GM04504 (cell line): ENCODE data around the gene TRIM14.

ENCODE experiments used
- DNase-seq: peaks from one replicate; pipeline ENCODE4 v3.0.0-alpha.2; 2012; ENCODE audit warnings: low read depth

TRIM14 gene, protein sequence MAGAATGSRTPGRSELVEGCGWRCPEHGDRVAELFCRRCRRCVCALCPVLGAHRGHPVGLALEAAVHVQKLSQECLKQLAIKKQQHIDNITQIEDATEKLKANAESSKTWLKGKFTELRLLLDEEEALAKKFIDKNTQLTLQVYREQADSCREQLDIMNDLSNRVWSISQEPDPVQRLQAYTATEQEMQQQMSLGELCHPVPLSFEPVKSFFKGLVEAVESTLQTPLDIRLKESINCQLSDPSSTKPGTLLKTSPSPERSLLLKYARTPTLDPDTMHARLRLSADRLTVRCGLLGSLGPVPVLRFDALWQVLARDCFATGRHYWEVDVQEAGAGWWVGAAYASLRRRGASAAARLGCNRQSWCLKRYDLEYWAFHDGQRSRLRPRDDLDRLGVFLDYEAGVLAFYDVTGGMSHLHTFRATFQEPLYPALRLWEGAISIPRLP

DNA sequence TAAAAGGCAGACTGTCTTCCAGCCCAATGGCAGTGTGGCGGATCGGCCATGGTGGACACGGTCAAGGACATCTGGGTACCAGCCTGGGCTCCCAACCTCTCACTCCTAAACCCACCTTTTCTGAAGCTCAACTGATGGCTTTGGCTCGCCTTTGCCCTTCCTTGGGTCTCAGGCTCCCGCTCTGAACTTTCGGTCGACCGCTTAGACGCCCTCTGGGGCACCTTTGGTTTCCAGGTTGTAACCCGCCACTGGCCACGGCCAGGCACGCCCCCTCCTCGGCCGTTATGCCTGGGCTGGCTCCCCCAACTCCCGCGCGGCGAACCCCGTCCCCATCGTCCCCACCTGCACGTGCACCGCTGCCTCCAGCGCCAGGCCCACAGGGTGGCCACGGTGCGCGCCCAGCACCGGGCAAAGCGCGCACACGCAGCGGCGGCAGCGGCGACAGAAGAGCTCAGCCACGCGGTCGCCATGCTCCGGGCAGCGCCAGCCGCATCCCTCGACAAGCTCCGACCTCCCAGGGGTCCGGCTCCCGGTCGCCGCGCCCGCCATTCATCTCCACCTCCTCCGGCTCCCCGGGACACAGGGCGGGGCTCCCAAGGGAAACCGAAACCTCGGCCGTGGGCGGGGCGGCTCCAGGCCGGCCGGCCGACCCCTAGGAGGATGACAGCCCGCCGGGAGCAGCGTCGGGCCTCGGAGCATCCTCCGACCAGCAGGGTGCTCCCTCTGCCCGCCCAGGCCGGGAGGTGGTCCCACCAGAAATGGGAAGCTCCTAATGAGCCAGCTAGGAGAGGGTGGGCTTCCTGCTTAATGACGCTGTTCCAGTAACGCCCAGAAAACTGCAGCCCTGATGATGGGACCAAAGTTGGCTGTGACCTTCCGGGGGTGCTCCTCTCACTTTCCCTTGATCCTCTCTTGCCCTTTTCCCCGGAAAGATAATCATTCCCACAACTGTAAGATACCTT lies at the start of gene TRIM14:
Gene TRIM14, minus strand, starts transcription at position 583 of the 962 bp plus-strand sequence. Its CDS starts 34 bp downstream, at position 549.
- DNase-seq, result peak; percentile 19

DNA sequence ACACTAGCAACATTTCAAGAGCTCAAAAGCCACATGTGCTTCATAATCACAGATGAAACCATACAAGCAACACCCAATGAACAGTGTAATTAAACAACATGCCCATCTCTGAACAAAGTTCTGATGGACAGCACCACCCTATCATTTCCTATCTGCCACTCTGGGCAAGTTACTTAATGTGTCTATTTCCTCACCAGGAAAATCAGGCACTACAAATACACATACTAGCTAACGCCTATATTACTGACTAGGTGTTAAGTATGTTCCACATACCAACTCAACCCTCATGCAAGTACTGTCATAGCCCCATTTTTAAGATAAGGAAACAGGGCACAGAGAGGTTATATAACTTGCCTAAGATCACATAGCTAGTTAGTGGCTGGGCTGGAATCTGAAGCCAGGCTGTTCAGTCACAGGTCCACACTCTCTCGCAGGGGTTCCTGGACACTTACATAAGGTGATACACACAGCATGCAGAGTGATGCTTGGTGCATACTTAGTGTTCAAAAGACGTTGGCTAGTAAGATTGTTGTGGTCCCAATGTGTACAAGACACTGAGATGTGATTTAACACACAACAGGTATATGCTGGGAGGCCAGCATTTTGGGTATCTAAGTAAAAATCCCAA lies 49.2 kb upstream of the TRIM14 start:
- no peak for DNase-seq

DNA sequence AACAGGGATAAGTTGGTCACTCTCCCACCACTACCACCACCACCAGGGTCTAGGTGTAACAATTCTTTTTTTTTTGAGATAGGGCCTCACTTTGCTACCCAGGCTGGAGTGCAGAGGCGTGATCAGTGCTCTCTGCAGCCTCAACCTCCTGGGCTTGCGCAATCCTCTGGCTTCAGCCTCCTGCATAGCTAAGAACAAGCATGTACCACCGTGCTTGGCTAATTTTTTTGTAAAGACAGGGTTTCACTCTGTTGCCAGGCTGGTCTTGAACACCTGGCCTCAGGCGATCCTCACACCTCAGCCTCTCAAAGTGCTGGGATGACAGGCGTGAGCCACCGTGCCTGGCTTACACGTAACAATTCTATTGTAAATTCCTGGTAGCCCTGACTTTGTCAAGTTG lies 45.9 kb upstream of the TRIM14 start:
- no peak for DNase-seq

DNA sequence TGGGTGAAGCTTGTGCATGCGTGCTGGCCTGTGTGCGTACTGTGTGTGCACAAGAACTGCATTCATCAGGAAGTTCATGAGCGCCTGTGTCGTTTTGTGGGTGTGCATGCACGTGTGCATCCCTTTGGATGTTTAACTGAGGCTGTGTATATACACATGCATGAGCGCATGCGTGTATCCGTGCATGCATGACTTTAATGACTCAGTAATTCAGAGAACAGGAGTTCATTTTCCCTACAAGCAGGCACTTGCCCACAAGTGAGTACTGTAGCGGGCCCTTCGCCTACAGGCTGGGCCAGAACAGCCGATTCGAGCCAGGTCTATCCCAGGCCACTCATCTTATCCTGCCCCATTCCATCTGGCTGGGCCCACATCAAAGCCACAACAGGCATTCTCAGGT lies 43.6 kb upstream of the TRIM14 start:
- no peak for DNase-seq

DNA sequence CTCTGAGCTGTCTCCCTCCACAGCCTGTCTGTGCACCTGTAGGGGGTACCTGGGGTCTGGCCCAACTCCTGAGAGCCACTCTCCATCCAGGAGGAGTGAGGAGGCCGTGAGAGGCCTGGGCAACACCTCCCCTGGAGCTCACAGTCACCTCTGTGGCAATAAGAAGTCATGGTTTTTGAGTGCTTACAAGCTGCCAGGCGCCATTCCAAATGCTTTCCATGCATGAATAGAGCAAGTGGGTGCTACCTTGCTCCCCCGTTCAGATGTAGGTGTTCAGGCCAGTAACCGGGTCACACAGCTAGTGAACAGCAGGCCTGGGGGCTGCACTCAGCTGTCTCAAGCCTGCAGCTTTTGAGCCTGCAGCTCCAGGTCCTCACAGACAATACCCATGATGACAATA lies 42.8 kb upstream of the TRIM14 start:
- DNase-seq, result no peak

DNA sequence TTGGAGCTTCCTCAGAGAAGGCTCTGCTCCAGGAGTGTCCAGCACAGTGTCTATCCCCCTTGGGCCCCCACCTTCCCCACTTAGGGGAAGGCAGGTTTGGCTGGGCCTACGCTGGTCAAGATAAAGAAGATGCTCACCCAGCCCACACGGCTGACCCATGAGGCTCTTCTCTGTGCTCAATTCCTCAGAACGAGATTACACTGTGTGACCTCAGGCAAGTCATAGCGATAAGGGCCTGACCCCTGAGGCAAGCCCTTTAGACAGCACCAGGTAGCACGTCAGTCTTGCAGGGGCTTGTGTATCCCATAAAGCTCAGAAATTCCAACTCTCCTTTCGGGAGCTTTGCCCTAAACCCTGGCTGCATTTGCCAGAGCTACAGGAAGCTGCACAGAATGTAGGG lies 40.8 kb upstream of the TRIM14 start:
- no peak for DNase-seq

DNA sequence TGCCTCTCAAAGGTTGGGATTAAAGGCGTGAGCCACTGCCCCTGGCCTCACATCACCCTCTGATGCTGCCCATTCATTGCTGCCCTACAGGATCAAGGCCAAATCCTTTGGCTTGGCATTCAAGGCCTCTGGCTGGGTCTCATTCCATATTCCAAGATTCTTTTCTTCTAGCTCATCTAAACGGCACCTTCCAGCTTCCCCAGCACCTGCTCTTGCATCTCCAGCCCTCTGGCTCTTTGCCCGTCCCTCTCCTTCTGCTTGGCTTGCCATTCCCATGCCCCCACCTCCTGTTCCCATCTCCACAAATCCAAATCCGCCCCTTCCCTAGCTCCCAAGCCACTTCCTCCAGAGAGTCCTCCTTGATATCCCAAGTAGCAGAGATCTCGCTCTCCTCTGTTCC lies 40.3 kb upstream of the TRIM14 start:
- DNase-seq, result no peak

DNA sequence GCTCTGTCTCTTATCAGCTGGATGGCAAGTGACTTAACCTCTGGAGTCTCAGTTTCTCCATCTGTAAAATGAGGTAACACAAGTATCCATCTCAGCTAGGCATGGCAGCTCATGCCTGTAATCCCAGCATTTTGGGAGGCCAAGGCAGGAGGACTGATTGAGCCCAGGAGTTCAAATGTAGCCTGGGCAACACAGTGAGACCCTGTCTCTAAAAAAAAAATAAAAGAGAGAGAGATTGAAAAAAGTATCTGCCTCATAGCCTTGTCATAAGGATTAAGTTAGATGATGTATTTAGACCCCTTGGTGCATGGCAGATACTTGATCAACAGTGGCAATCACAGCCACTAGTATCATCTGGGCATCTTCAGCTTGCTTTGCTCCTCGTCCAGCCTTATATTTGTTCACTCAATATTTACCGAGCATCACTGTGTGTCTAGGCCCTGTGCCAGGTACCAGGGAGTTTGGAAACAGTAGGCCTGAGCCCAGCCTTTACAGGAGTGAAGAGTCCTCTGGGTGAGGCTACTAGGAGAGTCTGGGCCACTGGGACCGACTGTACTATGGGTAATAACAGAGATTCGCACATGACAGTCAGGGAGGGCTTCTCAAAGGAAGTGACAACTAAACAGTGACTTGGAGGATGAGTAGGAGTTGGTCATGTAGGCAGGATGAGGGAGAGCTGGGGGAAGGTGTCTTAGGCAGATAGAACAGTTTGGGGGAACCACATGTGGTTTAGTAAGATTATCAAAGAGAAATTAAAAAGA lies 39.2 kb upstream of the TRIM14 start:
- DNase-seq, result no peak

DNA sequence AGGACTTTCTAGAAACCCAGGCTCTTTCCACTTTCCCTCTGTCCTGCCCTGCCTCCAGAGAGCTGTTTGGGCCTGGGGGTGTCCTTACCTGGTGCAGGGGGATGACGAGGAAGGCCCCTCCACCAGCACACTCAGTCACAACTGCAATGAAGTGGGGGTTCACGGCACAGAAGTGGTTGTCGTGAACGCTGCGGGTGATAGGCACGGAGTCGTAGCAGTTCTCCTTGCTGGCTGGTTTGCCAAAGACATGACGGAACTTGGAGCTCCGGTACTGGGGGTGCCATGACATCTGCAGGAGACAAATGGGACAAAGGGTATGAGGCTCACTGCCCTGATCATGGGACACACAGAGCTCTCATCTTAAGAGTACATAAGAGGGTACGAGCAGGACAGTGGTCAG lies 38.4 kb upstream of the TRIM14 start:
- no peak for DNase-seq

DNA sequence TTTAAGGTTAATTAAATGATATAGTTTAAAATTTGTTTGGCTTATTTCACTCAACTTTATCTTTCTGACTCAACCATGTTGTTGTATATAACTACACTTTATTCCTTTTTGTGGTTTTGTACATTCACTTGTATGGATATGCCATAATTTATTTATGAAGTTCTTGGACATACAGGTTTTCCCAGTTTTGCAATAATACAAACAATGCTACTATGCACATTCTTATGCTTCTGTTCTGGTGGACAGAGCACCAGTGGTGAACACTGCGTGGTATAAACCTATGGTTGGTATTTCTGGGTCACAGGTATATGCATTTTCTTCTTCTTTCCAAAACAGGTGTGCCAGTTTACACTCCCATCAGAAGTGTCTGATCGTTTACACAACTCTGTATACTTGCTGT lies 35.7 kb upstream of the TRIM14 start:
- DNase-seq, result no peak

DNA sequence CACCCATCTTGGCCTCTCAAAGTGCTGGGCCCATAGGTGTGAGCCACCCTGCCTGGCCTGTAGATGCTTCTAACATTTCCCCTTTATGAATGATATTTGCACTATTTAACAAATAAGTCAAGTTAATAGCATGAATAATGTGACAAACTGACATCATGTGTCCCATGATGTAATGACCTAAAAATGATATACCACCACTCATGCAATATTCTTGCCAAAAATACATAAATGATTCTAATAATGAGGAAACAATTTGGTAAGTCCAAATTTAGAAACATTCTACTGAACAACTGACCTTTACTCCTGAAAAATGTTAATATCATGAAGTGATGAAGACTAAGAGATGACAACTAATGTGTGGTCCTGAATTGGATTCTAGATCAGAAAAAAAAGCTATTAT lies 33.5 kb upstream of the TRIM14 start:
- DNase-seq, result no peak

DNA sequence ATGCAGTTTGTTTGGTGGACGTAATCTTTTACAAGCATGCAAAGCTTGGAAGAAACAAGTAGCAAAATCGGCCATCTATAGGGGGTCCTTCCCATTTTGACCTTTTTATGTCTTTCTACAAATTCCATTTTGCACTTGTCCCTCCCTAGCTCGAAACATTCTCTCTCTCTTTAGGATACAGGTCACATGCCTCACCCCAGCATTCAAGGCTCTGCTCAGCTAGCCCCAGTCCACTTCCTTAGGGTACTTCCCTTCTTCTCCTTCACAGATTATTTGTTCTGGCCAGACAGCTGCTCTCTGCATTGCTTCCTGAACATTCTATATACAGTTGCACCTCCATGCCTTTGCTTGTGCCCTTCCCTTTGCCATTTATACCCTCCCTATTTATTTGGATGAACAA lies 31.7 kb upstream of the TRIM14 start:
- no peak for DNase-seq

DNA sequence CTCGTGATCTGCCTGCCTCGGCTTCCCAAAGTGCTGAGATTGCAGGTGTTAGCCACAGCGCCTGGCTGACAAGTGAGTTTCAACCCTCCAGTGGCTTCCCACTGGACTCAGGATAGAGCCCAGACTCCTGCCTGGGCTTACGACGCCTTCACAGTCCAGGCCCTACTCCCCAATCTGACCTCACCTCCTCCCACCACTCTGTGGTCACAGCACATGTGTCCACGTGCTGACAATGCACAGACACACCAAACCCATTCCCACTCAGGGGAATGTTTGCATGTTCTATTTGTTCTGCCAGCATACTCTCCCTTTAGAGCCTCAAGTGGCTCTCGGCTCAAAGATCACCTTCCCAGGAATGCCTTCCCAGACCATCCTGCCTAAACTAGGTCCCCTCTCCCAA lies 31.1 kb upstream of the TRIM14 start:
- no peak for DNase-seq

DNA sequence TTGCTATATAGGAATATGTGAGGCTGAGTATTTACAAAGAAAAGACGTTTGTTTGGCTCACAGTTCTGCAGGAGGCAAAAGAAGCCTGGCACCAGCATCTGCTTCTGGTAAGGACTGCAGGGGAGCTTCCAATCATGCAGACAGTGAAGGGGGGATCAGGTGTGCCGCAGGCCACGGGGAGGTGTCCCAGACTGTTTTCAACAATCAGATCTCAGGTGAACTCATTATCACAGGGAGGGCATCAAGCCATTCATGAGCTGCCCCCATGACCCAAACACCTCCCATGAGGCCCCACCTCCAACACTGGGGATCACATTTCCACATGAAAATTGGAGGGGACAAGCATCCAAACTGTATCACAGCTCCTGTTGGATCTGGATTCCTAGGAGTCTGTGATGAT lies 30.4 kb upstream of the TRIM14 start:
- DNase-seq, result no peak

DNA sequence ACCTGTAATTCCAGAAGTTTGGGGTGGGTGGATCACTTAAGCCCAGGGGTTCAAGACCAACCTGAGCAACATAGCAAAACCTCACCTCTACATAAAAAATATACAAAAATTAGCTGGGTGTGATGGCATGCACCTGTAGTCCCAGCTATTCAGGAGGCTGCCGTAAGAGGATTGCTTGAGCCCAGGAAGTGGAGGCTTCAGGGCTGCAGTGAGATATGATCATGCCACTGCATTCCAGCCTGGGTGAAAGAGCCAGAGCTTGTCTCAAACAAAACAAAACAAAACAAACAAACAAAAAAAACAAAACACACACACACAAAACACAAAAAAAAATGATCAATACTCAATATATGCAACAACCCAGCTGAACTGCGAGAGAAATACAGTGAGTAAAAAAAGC lies 29.5 kb upstream of the TRIM14 start:
- DNase-seq, result no peak

DNA sequence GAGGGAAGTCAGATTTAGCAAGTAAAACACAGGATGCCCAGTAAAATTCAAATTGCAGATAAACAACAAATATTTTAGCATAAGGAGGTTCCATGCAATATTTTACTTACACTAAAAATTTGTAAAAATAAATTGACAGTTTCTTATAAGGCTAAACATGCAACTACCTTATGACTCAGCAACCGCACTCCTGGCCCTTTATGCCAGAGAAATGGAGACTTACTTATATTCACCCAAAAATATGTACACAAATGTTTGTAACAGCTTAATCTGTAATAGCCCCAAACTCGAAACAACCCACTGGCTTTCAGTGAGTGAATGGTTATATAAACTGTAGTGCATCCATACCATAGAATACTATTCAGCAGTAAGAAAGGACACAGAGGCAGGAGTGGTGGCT lies 28.6 kb upstream of the TRIM14 start:
- DNase-seq, result no peak

DNA sequence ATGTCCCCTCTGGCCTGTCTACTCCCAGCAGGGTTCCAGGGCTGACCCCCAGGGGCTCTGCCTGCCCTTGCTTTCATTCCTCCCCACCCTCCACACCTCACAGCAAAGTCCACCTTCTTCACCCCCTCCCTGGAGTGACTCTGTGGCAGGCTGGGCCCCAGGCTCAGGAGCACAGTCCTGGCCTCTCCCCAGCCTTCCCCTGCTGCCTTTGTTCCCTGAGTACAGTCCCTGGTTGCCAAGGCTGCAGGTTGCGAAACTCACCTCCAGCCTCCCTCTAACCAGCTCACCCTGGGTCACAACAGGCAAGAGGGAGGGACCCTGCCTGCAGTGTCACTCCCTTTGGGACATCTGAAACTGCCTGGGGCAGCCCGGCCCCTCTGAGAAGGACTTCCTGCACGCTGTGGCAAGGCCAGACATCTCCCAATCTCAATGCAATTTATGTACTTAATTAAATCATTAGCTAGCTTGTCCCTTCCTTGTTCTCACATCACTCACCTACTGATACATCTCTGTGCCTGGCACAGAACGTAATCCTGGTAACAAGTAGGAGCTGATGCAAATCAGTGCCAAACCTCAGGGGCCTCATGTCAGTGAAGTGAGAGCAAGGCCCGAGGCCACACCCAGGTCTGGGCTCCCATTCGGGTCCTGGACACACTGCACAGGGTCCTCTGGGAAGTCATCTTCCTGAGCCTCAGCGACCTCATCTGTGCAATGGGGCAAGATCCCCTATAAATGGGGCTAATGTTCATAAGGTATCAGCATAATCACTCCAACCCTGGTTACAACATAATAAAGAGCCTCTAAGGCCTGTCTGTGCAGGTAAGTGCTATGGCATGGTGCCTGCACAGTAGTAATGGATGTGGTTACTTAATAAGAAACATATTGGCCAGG lies 27.3 kb upstream of the TRIM14 start:
- peak; percentile 35 for DNase-seq

DNA sequence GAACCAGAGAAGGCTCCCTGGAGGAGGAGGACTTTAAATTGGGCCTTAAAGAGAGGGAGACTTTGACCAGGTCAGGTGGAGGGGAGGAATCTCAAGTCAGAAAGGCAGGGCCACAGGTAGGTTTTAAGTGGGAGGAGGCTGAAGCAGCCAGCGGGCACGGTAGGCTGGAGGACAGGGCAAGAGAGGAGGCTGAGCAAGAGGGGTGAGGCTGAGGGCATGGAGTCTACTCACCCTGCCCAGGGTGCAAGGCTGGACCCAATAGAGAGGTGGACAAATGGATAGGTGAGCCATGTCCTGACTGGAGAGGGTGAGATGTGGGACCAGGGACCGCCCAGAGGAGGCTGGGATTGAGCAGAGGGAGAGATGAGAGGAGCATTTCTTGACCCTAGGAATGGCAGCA lies 25.6 kb upstream of the TRIM14 start:
- DNase-seq, result no peak

DNA sequence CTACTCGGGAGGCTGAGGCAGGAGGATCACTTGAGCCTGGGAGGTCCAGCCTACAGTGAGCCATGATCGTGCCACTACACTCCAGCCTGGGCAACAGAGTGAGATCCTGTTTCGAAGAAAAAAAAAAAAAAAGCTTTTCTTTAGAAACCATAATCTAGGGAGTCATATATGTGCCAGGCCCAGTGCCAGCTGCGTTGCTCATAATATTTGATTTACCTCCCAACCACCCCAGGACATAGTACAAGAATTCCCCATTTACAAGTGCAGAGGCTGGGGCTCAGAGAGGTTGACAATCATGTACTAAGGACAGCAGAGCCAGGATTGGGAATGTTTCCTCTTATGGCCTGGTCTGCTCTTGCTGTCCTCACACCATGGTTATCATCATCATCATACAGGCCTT lies 25.1 kb upstream of the TRIM14 start:
- no peak for DNase-seq

DNA sequence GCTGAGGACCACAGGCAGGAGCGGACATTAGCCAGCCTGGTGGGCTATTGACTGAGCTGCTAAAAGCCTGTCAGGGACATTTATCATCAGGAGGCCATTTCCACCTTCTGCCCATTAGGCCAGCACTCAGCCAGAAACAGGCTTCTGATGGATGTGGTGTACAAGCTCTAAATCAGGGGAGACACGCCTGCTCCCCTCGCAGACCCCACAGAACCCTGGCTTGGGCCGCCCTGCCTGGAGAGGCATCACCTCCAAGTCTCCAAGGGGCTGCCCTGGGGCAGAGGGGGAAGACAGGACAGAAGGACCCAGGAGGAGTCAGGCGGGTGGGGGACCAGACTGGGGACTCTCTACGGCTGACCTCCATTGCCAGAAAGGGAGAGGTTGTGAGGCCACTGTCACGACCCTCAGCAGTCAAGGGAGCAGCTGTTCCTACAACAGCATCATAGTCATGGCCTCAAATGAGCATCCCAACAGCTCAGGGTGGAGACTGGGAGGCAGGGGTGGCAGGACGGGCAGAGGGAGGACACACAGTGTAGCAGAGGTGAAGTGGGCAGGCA lies 24.0 kb upstream of the TRIM14 start:
- no peak for DNase-seq
